HEK293T (cell line): ENCODE measurements around the gene HIF3A.

Experiments
- BHLHE40 ChIP-seq: fragments of 450-650 bp; IDR thresholded peaks from 2 replicates; pipeline ENCODE4 v1.6.1; 2016; ENCODE audit warnings: mild to moderate bottlenecking, moderate library complexity, borderline replicate concordance
- CTBP1 ChIP-seq: fragments of 450-650 bp; IDR thresholded peaks from 2 replicates; pipeline ENCODE4 v1.6.1; 2016; ENCODE audit warnings: borderline replicate concordance
- ELF4 ChIP-seq: fragments of 450-650 bp; IDR thresholded peaks from 2 replicates; pipeline ENCODE4 v1.6.1; 2017; ENCODE audit warnings: antibody characterized with exemption
- FOXA1 ChIP-seq: fragments of 450-650 bp; IDR thresholded peaks from 2 replicates; pipeline ENCODE4 v1.6.1; 2016; ENCODE audit warnings: mild to moderate bottlenecking
- FOXK2 ChIP-seq: fragments of 450-650 bp; IDR thresholded peaks from 2 replicates; pipeline ENCODE4 v1.6.1; 2016; ENCODE audit warnings: mild to moderate bottlenecking
- FOXM1 ChIP-seq: fragments of 450-650 bp; IDR thresholded peaks from 2 replicates; pipeline ENCODE4 v1.6.1; 2017; ENCODE audit warnings: mild to moderate bottlenecking, borderline replicate concordance
- HDGF ChIP-seq: fragments of 450-650 bp; IDR thresholded peaks from 2 replicates; pipeline ENCODE4 v1.6.1; 2017; ENCODE audit warnings: antibody characterized with exemption, borderline replicate concordance
- L3MBTL2 ChIP-seq: fragments of 450-650 bp; conservative IDR thresholded peaks from 2 replicates; pipeline ENCODE4 v1.6.1; 2016; ENCODE audit warnings: mild to moderate bottlenecking
- LEF1 ChIP-seq: fragments of 450-650 bp; IDR thresholded peaks from 2 replicates; pipeline ENCODE4 v1.6.1; 2017; ENCODE audit warnings: mild to moderate bottlenecking, borderline replicate concordance
- NFRKB ChIP-seq: fragments of 450-650 bp; IDR thresholded peaks from 2 replicates; pipeline ENCODE4 v1.6.1; 2016; ENCODE audit warnings: mild to moderate bottlenecking, moderate library complexity
- SP1 ChIP-seq: fragments of 450-650 bp; IDR thresholded peaks from 2 replicates; pipeline ENCODE4 v1.6.1; 2017
- SUZ12 ChIP-seq: fragments of 450-650 bp; IDR thresholded peaks from 2 replicates; pipeline ENCODE4 v1.6.1; 2016; ENCODE audit warnings: mild to moderate bottlenecking
- TARDBP ChIP-seq: fragments of 450-650 bp; IDR thresholded peaks from 2 replicates; pipeline ENCODE4 v1.6.1; 2016
- ZNF384 ChIP-seq: fragments of 450-650 bp; IDR thresholded peaks from 2 replicates; pipeline ENCODE4 v1.6.1; 2016

- TF ChIP-seq SP1 (no peak), ELF4 (no peak), TARDBP (no peak), L3MBTL2 (no peak), BHLHE40 (no peak), NFRKB (no peak), FOXK2 (no peak), HDGF (no peak), FOXM1 (no peak), FOXA1 (no peak), ZNF384 (no peak), CTBP1 (no peak), LEF1 (no peak), SUZ12 (no peak)
Observed at GRCh38 chr19:46330319-46330918, 33.6 kb downstream of the HIF3A start.
